ENCODE data around the gene GIMAP6. TPM values are rescaled to one million over a fixed set of nuclear protein-coding genes. Genes with fewer than 3 reads are reported as not detected.
"Not testable (repeated sequence)": the region's sequence is repeated elsewhere in the genome, so short reads cannot be mapped to it uniquely, and the experiment has no call there.

GIMAP6 gene
- polyA plus RNA-seq, 1 experiment, result not detected

GRCh38 chr7:150587551-150587950 is 44.6 kb downstream of the GIMAP6 start:
- H3K4me3 ChIP-seq (ENCODE audit: low read depth, low read length), result no peak overlapping the region
- POLR2A ChIA-PET, result no interaction called here
- no peak overlapping the region for H3K27ac ChIP-seq (ENCODE audit: low read depth, low read length)
- TF ChIP-seq CTCF (IDR thresholded peaks at IDR 0.05; ENCODE audit: low read depth, low read length), result no peak
- H3K9me3 ChIP-seq (ENCODE audit: control insufficient read depth, insufficient read depth, low read length), result peaks cover 6% of the 10 kb centered on the region; the same call in 1 of the 2 replicates
- no peaks in the 10 kb centered on the region for H3K27me3 ChIP-seq (ENCODE audit: control insufficient read depth, insufficient read depth, low read length)
- CTCF ChIA-PET, result no interaction called here
- DNase-seq (ENCODE audit: low read depth, low spot score), result no peak

- no peak for DNase-seq (ENCODE audit: low read depth, low spot score)
- TF ChIP-seq CTCF (IDR thresholded peaks at IDR 0.05; ENCODE audit: low read depth, low read length), result no peak
- ChIA-PET CTCF (no interaction called here), POLR2A (no interaction called here)
- Histone ChIP-seq H3K27me3 (ENCODE audit: control insufficient read depth, insufficient read depth, low read length) (no peaks in the 10 kb centered on the region), H3K4me3 (ENCODE audit: low read depth, low read length) (no peak overlapping the region), H3K9me3 (ENCODE audit: control insufficient read depth, insufficient read depth, low read length) (peaks cover 11% of the 10 kb centered on the region; the same call in 1 of the 2 replicates), H3K27ac (ENCODE audit: low read depth, low read length) (no peak overlapping the region)
Measured at GRCh38 chr7:150586785-150587152, 45.4 kb downstream of the GIMAP6 start.

- ChIA-PET POLR2A (no interaction called here), CTCF (no interaction called here)
- no peak for TF ChIP-seq CTCF (IDR thresholded peaks at IDR 0.05; ENCODE audit: low read depth, low read length)
- Histone ChIP-seq H3K4me3 (ENCODE audit: low read depth, low read length) (no peak overlapping the region), H3K27me3 (ENCODE audit: control insufficient read depth, insufficient read depth, low read length) (no peaks in the 10 kb centered on the region), H3K9me3 (ENCODE audit: control insufficient read depth, insufficient read depth, low read length) (peaks cover 11% of the 10 kb centered on the region; the same call in 1 of the 2 replicates), H3K27ac (ENCODE audit: low read depth, low read length) (no peak overlapping the region)
- no peak for DNase-seq (ENCODE audit: low read depth, low spot score)
Measured at GRCh38 chr7:150586068-150586784, 46.0 kb downstream of the GIMAP6 start.

GRCh38 chr7:150585199-150585598 is 47.0 kb downstream of the GIMAP6 start:
- no peaks in the 10 kb centered on the region for H3K27me3 ChIP-seq (ENCODE audit: control insufficient read depth, insufficient read depth, low read length)
- no peak for TF ChIP-seq CTCF (IDR thresholded peaks at IDR 0.05; ENCODE audit: low read depth, low read length)
- H3K9me3 ChIP-seq (ENCODE audit: control insufficient read depth, insufficient read depth, low read length), result peaks cover 11% of the 10 kb centered on the region; the same call in 1 of the 2 replicates
- ChIA-PET CTCF (no interaction called here), POLR2A (no interaction called here)
- DNase-seq (ENCODE audit: low read depth, low spot score), result no peak
- H3K27ac ChIP-seq (ENCODE audit: low read depth, low read length), result no peak overlapping the region
- no peak overlapping the region for H3K4me3 ChIP-seq (ENCODE audit: low read depth, low read length)

- no peak for DNase-seq (ENCODE audit: low read depth, low spot score)
- Histone ChIP-seq H3K9me3 (ENCODE audit: control insufficient read depth, insufficient read depth, low read length) (peaks cover 6% of the 10 kb centered on the region; the same call in 1 of the 2 replicates), H3K4me3 (ENCODE audit: low read depth, low read length) (no peak overlapping the region), H3K27me3 (ENCODE audit: control insufficient read depth, insufficient read depth, low read length) (no peaks in the 10 kb centered on the region), H3K27ac (ENCODE audit: low read depth, low read length) (no peak overlapping the region)
- CTCF ChIA-PET, result no interaction called here
- no peak for TF ChIP-seq CTCF (IDR thresholded peaks at IDR 0.05; ENCODE audit: low read depth, low read length)
- POLR2A ChIA-PET, result no interaction called here
Measured at GRCh38 chr7:150580638-150581394, 51.4 kb downstream of the GIMAP6 start.

GRCh38 chr7:150579979-150580637 is 52.1 kb downstream of the GIMAP6 start:
- CTCF ChIA-PET; H3K4me3 ChIP-seq (ENCODE audit: low read depth, low read length); H3K27ac ChIP-seq (ENCODE audit: low read depth, low read length); POLR2A ChIA-PET; H3K9me3 ChIP-seq (ENCODE audit: control insufficient read depth, insufficient read depth, low read length); H3K27me3 ChIP-seq (ENCODE audit: control insufficient read depth, insufficient read depth, low read length); DNase-seq (ENCODE audit: low read depth, low spot score): not testable (repeated sequence)

All from AG04450 (cell line).